HL-60 (cell line): ENCODE results near the gene MAP1LC3A.
"Not testable (repeated sequence)": the region's sequence is repeated elsewhere in the genome, so short reads cannot be mapped to it uniquely, and the experiment has no call there.

Experiments used
- DNase-seq, 2 experiments: peaks; one replicate each; pipeline ENCODE4 v3.0.0-alpha.2; 2010 to 2020; ENCODE audit warnings: low read depth in 1 of 2, low spot score in 1 of 2
- H3K27ac ChIP-seq: fragments of 250-450 bp; sonication (Bioruptor Pico); replicated peaks from 2 replicates; pipeline ENCODE4 v1.5.1; 2020; ENCODE audit warnings: mild to moderate bottlenecking, moderate library complexity
- H3K27me3 ChIP-seq: fragments of 250-450 bp; sonication (Bioruptor Pico); 2 replicates; pipeline ENCODE4 v1.5.1; 2021; ENCODE audit warnings: mild to moderate bottlenecking, moderate library complexity; ENCODE audit not compliant: insufficient read depth, poor library complexity, severe bottlenecking
- H3K4me3 ChIP-seq: replicated peaks from 2 replicates; pipeline ENCODE4 v1.5.1; 2011; ENCODE audit warnings: mild to moderate bottlenecking, control low read depth, low read length; ENCODE audit not compliant: insufficient read depth
- CTCF ChIP-seq: IDR thresholded peaks from one replicate; pipeline ENCODE4 v1.5.1; 2011; ENCODE audit warnings: low read length, control low read depth, inconsistent platforms; ENCODE audit not compliant: insufficient read depth
- GABPA ChIP-seq: IDR thresholded peaks from 2 replicates; pipeline ENCODE4 v1.6.1; 2012; ENCODE audit warnings: low read depth
- POLR2AphosphoS5 ChIP-seq: IDR thresholded peaks from 2 replicates; pipeline ENCODE4 v1.6.1; 2012; ENCODE audit warnings: low read depth
- REST ChIP-seq: IDR thresholded peaks from 2 replicates; pipeline ENCODE4 v1.6.1; 2012; ENCODE audit warnings: low read depth; ENCODE audit not compliant: insufficient replicate concordance
- SPI1 ChIP-seq: IDR thresholded peaks from 2 replicates; pipeline ENCODE4 v1.6.1; 2012; ENCODE audit warnings: low read depth, mild to moderate bottlenecking, borderline replicate concordance

MAP1LC3A gene

GRCh38 chr20:34515484-34516246 lies 42.9 kb upstream of the MAP1LC3A start:
- TF ChIP-seq POLR2AphosphoS5 (0 out of 2 replicates have a peak, but pooled peaks have one; percentile 56), SPI1 (no peak)
- peak; percentile 58 to 80 for DNase-seq
- no peaks in the 10 kb centered on the region for H3K27me3 ChIP-seq

GRCh38 chr20:34516247-34517113 lies 42.0 kb upstream of the MAP1LC3A start, which contains the start of gene DYNLRB1:
TSS of gene DYNLRB1 (plus strand) at chr20:34516422. CDS start at chr20:34516459, 37 bp downstream.
- DNase-seq = peak; percentile 89 to 95
- Histone ChIP-seq H3K27ac (peak within 1 kb of the TSS; percentile 80), H3K4me3 (peak within 1 kb of the TSS; percentile 93), H3K27me3 (no peaks in the 10 kb centered on the region)
- no peak for TF ChIP-seq CTCF
- TF ChIP-seq POLR2AphosphoS5 = peak; percentile 61
- no peak for TF ChIP-seq REST
- peak; percentile 54; the same call in 1 of the 2 replicates for TF ChIP-seq GABPA
- no peak for TF ChIP-seq SPI1

More at GRCh38 chr20:34515484-34516246, 42.9 kb upstream of the MAP1LC3A start:
- peak overlapping the region; percentile 80 for H3K27ac ChIP-seq
- peak overlapping the region; percentile 93 for H3K4me3 ChIP-seq

- TF ChIP-seq REST (no peak), SPI1 (no peak), POLR2AphosphoS5 (no peak), GABPA (no peak), CTCF (no peak)
- peak overlapping the region; percentile 93 for H3K4me3 ChIP-seq
- H3K27ac ChIP-seq = peak overlapping the region; percentile 80
- H3K27me3 ChIP-seq = no peaks in the 10 kb centered on the region
- no peak for DNase-seq
Observed at GRCh38 chr20:34517114-34517505, 41.4 kb upstream of the MAP1LC3A start.

- H3K27me3 ChIP-seq, H3K4me3 ChIP-seq, DNase-seq, H3K27ac ChIP-seq: not testable (repeated sequence)
Observed at GRCh38 chr20:34518863-34519262, 39.7 kb upstream of the MAP1LC3A start.

GRCh38 chr20:34519841-34520240 lies 38.7 kb upstream of the MAP1LC3A start:
- H3K4me3 ChIP-seq, H3K27me3 ChIP-seq, H3K27ac ChIP-seq, DNase-seq: not testable (repeated sequence)
